H1 (cell line): ENCODE measurements around the gene ITPR1. TPM values are rescaled to one million over a fixed set of nuclear protein-coding genes. Genes with fewer than 3 reads are reported as not detected.

Experiments used
- CTCF ChIA-PET: fragments of 300-600 bp; sonication (Branson Sonifier 250); formaldehyde crosslinking; loops from one replicate; lab custom pipeline; 2021; ENCODE audit not compliant: partially characterized antibody; lab: Charles Lee
- POLR2A ChIA-PET: fragments of 300-600 bp; sonication (Branson Sonifier 250); formaldehyde crosslinking; loops from one replicate; lab custom pipeline; 2021; ENCODE audit warnings: inconsistent platforms; ENCODE audit not compliant: partially characterized antibody; lab: Charles Lee
- DNase-seq, 2 experiments: peaks; one replicate each; pipeline versions ENCODE4 v3.0.0 to v3.0.0-alpha.2; 2010 to 2022; ENCODE audit warnings: low spot score in 2 of 2, low read depth in 1 of 2, mixed read lengths in 1 of 2
- FAIRE-seq: peaks from 2 replicates; lab custom pipeline; 2011; peaks lifted over from hg19 to GRCh38; lab: Jason Lieb, UNC
- H2AFZ ChIP-seq: 2 replicates; pipeline ENCODE4 v1.8.1; 2012; ENCODE audit warnings: low read length, inconsistent platforms
- H2AK5ac ChIP-seq: 2 replicates; pipeline ENCODE4 v1.6.1; 2013; ENCODE audit warnings: low read depth, low read length
- H2BK120ac ChIP-seq: replicated peaks from 2 replicates; pipeline ENCODE3; 2013; ENCODE audit warnings: low read depth, low read length, inconsistent platforms
- H2BK12ac ChIP-seq: 2 replicates; pipeline ENCODE4 v1.6.1; 2013; ENCODE audit warnings: low read depth, low read length
- H2BK15ac ChIP-seq: 2 replicates; pipeline ENCODE4 v1.6.1; 2013; ENCODE audit warnings: low read length
- H2BK20ac ChIP-seq: 2 replicates; pipeline ENCODE4 v1.6.1; 2013; ENCODE audit warnings: low read length
- H2BK5ac ChIP-seq: 2 replicates; pipeline ENCODE4 v1.6.1; 2013; ENCODE audit warnings: low read depth, low read length
- H3K14ac ChIP-seq: 2 replicates; pipeline ENCODE4 v1.6.1; 2013; ENCODE audit warnings: inconsistent platforms; ENCODE audit not compliant: insufficient read length
- H3K18ac ChIP-seq: 2 replicates; pipeline ENCODE4 v1.6.1; 2013; ENCODE audit warnings: low read length; ENCODE audit errors: extremely low read depth
- H3K23ac ChIP-seq: 2 replicates; pipeline ENCODE4 v1.6.1; 2013; ENCODE audit warnings: inconsistent platforms; ENCODE audit not compliant: insufficient read length
- H3K23me2 ChIP-seq: 2 replicates; pipeline ENCODE4 v1.6.1; 2013; ENCODE audit warnings: low read depth, low read length
- H3K27ac ChIP-seq: 2 replicates; pipeline ENCODE4 v1.6.1; 2011; ENCODE audit warnings: low read depth, low read length, inconsistent platforms
- H3K27me3 ChIP-seq, 4 experiments: replicated peaks in 1 of 4; 1 replicate in 1 of 4; 2 replicates in 3 of 4; pipeline versions ENCODE4 v1.6.1 to v1.8.1; 2011 to 2013; ENCODE audit warnings: low read length in 3 of 4, mild to moderate bottlenecking in 3 of 4, inconsistent platforms in 2 of 4, mixed read lengths in 2 of 4, moderate library complexity in 1 of 4; ENCODE audit not compliant: control insufficient read depth in 3 of 4, insufficient read depth in 3 of 4; ENCODE audit errors: extremely low read depth in 1 of 4
- H3K36me3 ChIP-seq, 4 experiments: 2 replicates each; pipeline versions ENCODE4 v1.6.1 to v1.8.1; 2011 to 2013; ENCODE audit warnings: mild to moderate bottlenecking in 4 of 4, low read length in 3 of 4, moderate library complexity in 2 of 4, control low read depth in 1 of 4, inconsistent platforms in 1 of 4; ENCODE audit not compliant: insufficient read depth in 4 of 4, control insufficient read depth in 2 of 4
- H3K4ac ChIP-seq: replicated peaks from 2 replicates; pipeline ENCODE3; 2013; ENCODE audit warnings: low read length, low read depth, mixed read lengths, inconsistent platforms; ENCODE audit not compliant: insufficient read length
- H3K4me1 ChIP-seq, 4 experiments: replicated peaks in 1 of 4; 1 replicate in 1 of 4; 2 replicates in 3 of 4; pipeline versions ENCODE4 v1.6.1 to v1.8.1; 2011 to 2013; ENCODE audit warnings: low read length in 3 of 4, inconsistent platforms in 2 of 4, mixed read lengths in 1 of 4; ENCODE audit not compliant: insufficient read depth in 4 of 4, control insufficient read depth in 3 of 4
- H3K4me2 ChIP-seq, 2 experiments: 2 replicates each; pipeline versions ENCODE4 v1.6.1 to v1.8.1; 2011 to 2013; ENCODE audit warnings: low read depth in 2 of 2, low read length in 2 of 2, control low read depth in 1 of 2, inconsistent platforms in 1 of 2, mild to moderate bottlenecking in 1 of 2; ENCODE audit not compliant: insufficient read depth in 1 of 2
- H3K4me3 ChIP-seq, 4 experiments: fragments of 200-600, 300-600 bp in 1 of 4; sonication (generic), shearing (Covaris generic), sonication (Bioruptor Twin) in 1 of 4; 2 replicates each; pipeline versions ENCODE4 v1.5.1 to v1.8.1; 2011 to 2016; ENCODE audit warnings: low read length in 4 of 4, low read depth in 3 of 4, control low read depth in 2 of 4, inconsistent platforms in 2 of 4, mild to moderate bottlenecking in 2 of 4, mixed read lengths in 1 of 4, moderate library complexity in 1 of 4; ENCODE audit not compliant: insufficient read depth in 2 of 4; ENCODE audit errors: extremely low read depth in 1 of 4
- H3K56ac ChIP-seq: replicated peaks from 2 replicates; pipeline ENCODE3; 2013; ENCODE audit warnings: low read depth, mild to moderate bottlenecking, mixed read lengths, low read length, inconsistent platforms; ENCODE audit not compliant: insufficient read length
- H3K79me1 ChIP-seq: 2 replicates; pipeline ENCODE4 v1.6.1; 2013; ENCODE audit warnings: low read depth, low read length, control low read depth
- H3K79me2 ChIP-seq, 2 experiments: 2 replicates each; pipeline versions ENCODE4 v1.6.1 to v1.8.1; 2012 to 2013; ENCODE audit warnings: low read length in 2 of 2, mild to moderate bottlenecking in 2 of 2, inconsistent platforms in 1 of 2; ENCODE audit not compliant: insufficient read depth in 2 of 2, control insufficient read depth in 1 of 2
- H3K9ac ChIP-seq, 4 experiments: replicated peaks in 1 of 4; 1 replicate in 1 of 4; 2 replicates in 3 of 4; pipeline versions ENCODE4 v1.6.1 to v1.8.1; 2011 to 2013; ENCODE audit warnings: low read depth in 3 of 4, low read length in 3 of 4, control low read depth in 2 of 4, mild to moderate bottlenecking in 2 of 4, moderate library complexity in 2 of 4, inconsistent platforms in 1 of 4; ENCODE audit errors: extremely low read depth in 1 of 4
- H3K9me3 ChIP-seq, 2 experiments: 2 replicates each; pipeline versions ENCODE4 v1.6.1 to v1.8.1; 2012 to 2013; ENCODE audit warnings: mild to moderate bottlenecking in 2 of 2, moderate library complexity in 2 of 2, control low read depth in 1 of 2, inconsistent platforms in 1 of 2, low read depth in 1 of 2, low read length in 1 of 2, mixed read lengths in 1 of 2; ENCODE audit not compliant: insufficient read depth in 2 of 2
- H4K20me1 ChIP-seq, 2 experiments: replicated peaks in 1 of 2; 2 replicates each; pipeline versions ENCODE3 to v1.8.1; 2011 to 2013; ENCODE audit warnings: inconsistent platforms in 2 of 2, low read length in 2 of 2, mild to moderate bottlenecking in 1 of 2; ENCODE audit not compliant: insufficient read depth in 2 of 2, control insufficient read depth in 1 of 2
- H4K5ac ChIP-seq: 2 replicates; pipeline ENCODE4 v1.6.1; 2013; ENCODE audit warnings: low read length, low read depth, mixed read lengths, inconsistent platforms; ENCODE audit not compliant: insufficient read length
- H4K8ac ChIP-seq: 2 replicates; pipeline ENCODE4 v1.8.0; 2013; ENCODE audit warnings: mild to moderate bottlenecking, moderate library complexity, low read length, inconsistent platforms; ENCODE audit not compliant: insufficient read depth; ENCODE audit errors: extremely low read depth
- H4K91ac ChIP-seq: replicated peaks from 2 replicates; pipeline ENCODE3; 2013; ENCODE audit warnings: low read length, mixed read lengths, inconsistent platforms; ENCODE audit not compliant: insufficient read length
- WGBS, 2 experiments: shearing (Covaris generic) in 1 of 2; methylation state at CpG; one replicate each; pipeline versions ENCODE4 v1.1.6 to v1.1.7; 2013 to 2015; ENCODE audit warnings: low lambda C conversion rate in 2 of 2, mixed read lengths in 2 of 2, inconsistent platforms in 1 of 2, low coverage in 1 of 2, missing lambda C conversion rate in 1 of 2; ENCODE audit not compliant: insufficient replicate concordance in 2 of 2, insufficient coverage in 1 of 2, insufficient read length in 1 of 2; ENCODE audit errors: extremely low coverage in 1 of 2, missing lambda C conversion rate in 1 of 2; 5-methylcytosine and 5-hydroxymethylcytosine counted together
- polyA plus RNA-seq, 7 experiments: library from polyadenylated mRNA; depleted of rRNA in 3 of 7; stranded (reverse) in 5 of 7; unstranded in 2 of 7; fragments of >200 nt in 5 of 7; fragments of 200-250 nt in 2 of 7; gene quantifications; 1 replicate in 5 of 7; 2 replicates in 1 of 7; 4 replicates in 1 of 7; pipeline versions ENCODE4 v1.2.1 to v1.2.3, GENCODE V29; 2011 to 2013; ENCODE audit warnings: missing spikeins in 2 of 7, mixed read lengths in 2 of 7
- total RNA-seq: library from RNA; stranded (reverse); fragmentation: NEBNext Ultra II Directional; extraction: Animal tissue kit (Norgen Biotek cat#: 25700); gene quantifications from 2 replicates; pipeline ENCODE4 v1.2.1, GENCODE V29; 2021

ITPR1 gene
- total and polyA plus RNA-seq, 2 of the 8 experiments (the other 6 are each of a cell fraction or from before 2014, with no cell fraction given): 2.5 to 16.3 TPM

DNA sequence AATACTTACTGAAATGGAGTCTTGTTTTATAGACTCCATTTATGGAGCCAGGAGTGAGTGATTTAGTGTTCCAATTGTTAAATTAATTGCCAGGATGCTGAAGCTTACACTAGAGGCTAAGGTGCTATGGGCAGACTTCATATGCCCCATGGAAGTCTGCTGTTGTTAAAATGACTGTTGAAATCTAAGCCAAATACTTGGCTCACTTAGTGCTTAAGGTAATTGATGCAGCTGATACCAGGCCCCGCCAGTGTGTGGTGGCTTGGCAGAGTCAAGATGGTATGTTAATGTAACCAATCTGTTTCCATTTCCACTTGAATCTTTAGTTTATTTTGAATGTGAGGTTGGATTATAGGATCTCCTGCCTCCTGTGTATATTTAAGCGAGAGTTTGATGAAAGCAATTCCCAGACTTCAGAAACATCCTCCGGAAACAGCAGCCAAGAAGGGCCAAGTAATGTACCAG, 187.1 kb downstream of the ITPR1 start:
- POLR2A ChIA-PET: no interaction called here
- H2BK5ac ChIP-seq: no peak overlapping the region
- no peak overlapping the region for H3K4ac ChIP-seq
- no peaks in the 10 kb centered on the region; the same call in 1 of the 2 replicates for H3K23me2 ChIP-seq
- no peak overlapping the region for H3K14ac ChIP-seq
- H2AK5ac ChIP-seq: no peak overlapping the region
- CTCF ChIA-PET: interaction anchor here (0.6 to 2.0 kb wide), 5 partner anchors 24 to 937 kb away, joined by 3 to 7 read pairs (median 4); no protein-coding TSS in a partner anchor
- no peak overlapping the region for H3K56ac ChIP-seq
- no peaks in the 10 kb centered on the region for H4K20me1 ChIP-seq
- no peak overlapping the region for H3K4me2 ChIP-seq
- H4K8ac ChIP-seq: no peak overlapping the region
- no peak overlapping the region for H3K18ac ChIP-seq
- no peak overlapping the region for H3K27ac ChIP-seq
- H2BK20ac ChIP-seq: no peak overlapping the region
- no peaks in the 10 kb centered on the region; a peak in 1 of 7 replicates for H3K27me3 ChIP-seq
- H2AFZ ChIP-seq: no peak overlapping the region
- no peak overlapping the region for H2BK120ac ChIP-seq
- no peak overlapping the region for H3K23ac ChIP-seq
- H4K5ac ChIP-seq: no peak overlapping the region
- no peaks in the 10 kb centered on the region; the same call in 1 of the 2 replicates for H3K79me1 ChIP-seq
- DNase-seq: no peak
- peaks cover 0 to 5% (median 0%) of the 10 kb centered on the region in 4 experiments; a peak in 3 of 7 replicates for H3K4me1 ChIP-seq
- H3K4me3 ChIP-seq: no peak overlapping the region
- H2BK12ac ChIP-seq: no peak overlapping the region; the same call in 1 of the 2 replicates
- 78% methylated on average over 3 of the region's 3 CpGs; no CpG with 5 or more reads in 1 of the 2 experiments for WGBS, 2 experiments
- H4K91ac ChIP-seq: no peak overlapping the region
- no peaks in the 10 kb centered on the region for H3K36me3 ChIP-seq
- no peaks in the 10 kb centered on the region for H3K79me2 ChIP-seq
- H3K9me3 ChIP-seq: no peaks in the 10 kb centered on the region
- FAIRE-seq: no peak
- no peak overlapping the region for H3K9ac ChIP-seq
- no peak overlapping the region for H2BK15ac ChIP-seq
